HepG2 (cell line): Measurements from ENCODE around the gene APOL2. TPM values are rescaled to one million over a fixed set of nuclear protein-coding genes. Genes with fewer than 3 reads are reported as not detected.

Experiments
- BCL6 ChIP-seq: IDR thresholded peaks from 2 replicates; pipeline ENCODE4 v1.6.1; 2016; ENCODE audit warnings: missing genetic modification reagents, missing compliant biosample characterization
- GABPB1 ChIP-seq: IDR thresholded peaks from 2 replicates; pipeline ENCODE4 v1.6.1; 2016; ENCODE audit warnings: mild to moderate bottlenecking, missing genetic modification reagents, moderate library complexity, missing compliant biosample characterization
- GTF3A ChIP-seq: sonication (generic); formaldehyde crosslinking; conservative IDR thresholded peaks from 2 replicates; pipeline ENCODE4 v1.4.0; 2020; ENCODE audit warnings: mild to moderate bottlenecking, missing genetic modification reagents
- JUN ChIP-seq: sonication (generic); formaldehyde crosslinking; IDR thresholded peaks from 2 replicates; pipeline ENCODE4 v1.4.0; 2020; ENCODE audit warnings: mild to moderate bottlenecking, missing genetic modification reagents
- SOX5 ChIP-seq: IDR thresholded peaks from 2 replicates; pipeline ENCODE4 v1.6.1; 2016; ENCODE audit warnings: borderline replicate concordance
- SP4 ChIP-seq: sonication (generic); formaldehyde crosslinking; IDR thresholded peaks from 2 replicates; pipeline ENCODE4 v1.8.1; 2023; ENCODE audit warnings: mild to moderate bottlenecking, missing genetic modification reagents
- XRCC5 ChIP-seq: fragments of 200-400 bp; formaldehyde crosslinking; optimal IDR thresholded peaks from 2 replicates; pipeline ENCODE3; 2017; ENCODE audit warnings: mild to moderate bottlenecking, low read length
- ZNF124 ChIP-seq: sonication (generic); formaldehyde crosslinking; IDR thresholded peaks from 2 replicates; pipeline ENCODE4 v1.4.0; 2020; ENCODE audit warnings: missing genetic modification reagents
- ZNF501 ChIP-seq: sonication (generic); formaldehyde crosslinking; IDR thresholded peaks from 2 replicates; pipeline ENCODE4 v1.5.1; 2020; ENCODE audit warnings: mild to moderate bottlenecking, moderate library complexity, missing genetic modification reagents
- ZNF724P ChIP-seq: sonication (generic); formaldehyde crosslinking; IDR thresholded peaks from 2 replicates; pipeline ENCODE4 v1.8.0; 2022; ENCODE audit warnings: missing genetic modification reagents, borderline replicate concordance
- ZSCAN12 ChIP-seq: sonication (generic); formaldehyde crosslinking; IDR thresholded peaks from 2 replicates; pipeline ENCODE4 v1.9.0; 2021; ENCODE audit warnings: mild to moderate bottlenecking, missing genetic modification reagents
- polyA plus RNA-seq, 8 experiments: library from polyadenylated mRNA; depleted of rRNA in 3 of 8; stranded (reverse) in 7 of 8; unstranded in 1 of 8; fragments of >200 nt; fragmentation: Illumina TruSeq in 4 of 8; extraction: Trizol in 4 of 8; gene quantifications; 2 replicates each; pipeline versions ENCODE4 v1.2.1 to v1.2.3, GENCODE V29; 2011 to 2016; ENCODE audit warnings: low read depth in 4 of 8, missing spikeins in 1 of 8, mixed read lengths in 1 of 8; ENCODE audit not compliant: insufficient read depth in 1 of 8
- total RNA-seq, 5 experiments: library from RNA; depleted of rRNA; stranded (reverse); fragments of >200 nt; fragmentation: Illumina TruSeq; extraction: Trizol; gene quantifications; 2 replicates each; pipeline ENCODE4 v1.2.3, GENCODE V29; 2016; ENCODE audit warnings: low read depth in 1 of 5
- TF ChIP-seq, protein P1 (sequence below), 2 experiments: IDR thresholded peaks; 2 replicates each; pipeline ENCODE4 v1.6.1; 2011 to 2012; ENCODE audit warnings: low read length in 2 of 2, borderline replicate concordance in 1 of 2, low read depth in 1 of 2, mild to moderate bottlenecking in 1 of 2, moderate library complexity in 1 of 2
- TF ChIP-seq, protein P2 (sequence below): sonication (generic); formaldehyde crosslinking; IDR thresholded peaks from 2 replicates; pipeline ENCODE4 v1.9.0; 2022; ENCODE audit warnings: missing genetic modification reagents, mild to moderate bottlenecking, borderline replicate concordance
- TF ChIP-seq, protein P3 (sequence below): sonication (generic); formaldehyde crosslinking; IDR thresholded peaks from 2 replicates; pipeline ENCODE4 v1.4.0; 2020; ENCODE audit warnings: missing genetic modification reagents, borderline replicate concordance
- TF ChIP-seq, protein P4 (sequence below), 2 experiments: sonication (generic) in 1 of 2; formaldehyde crosslinking in 1 of 2; IDR thresholded peaks; 2 replicates each; pipeline versions ENCODE4 v1.4.0 to v1.6.1; 2016 to 2020; ENCODE audit warnings: borderline replicate concordance in 1 of 2, low read depth in 1 of 2, mild to moderate bottlenecking in 1 of 2, missing genetic modification reagents in 1 of 2

The APOL2 gene
- total and polyA plus RNA-seq, 2 of the 13 experiments (the other 11 are each of a cell fraction or from before 2014, with no cell fraction given): 28.7 to 51.2 TPM

DNA sequence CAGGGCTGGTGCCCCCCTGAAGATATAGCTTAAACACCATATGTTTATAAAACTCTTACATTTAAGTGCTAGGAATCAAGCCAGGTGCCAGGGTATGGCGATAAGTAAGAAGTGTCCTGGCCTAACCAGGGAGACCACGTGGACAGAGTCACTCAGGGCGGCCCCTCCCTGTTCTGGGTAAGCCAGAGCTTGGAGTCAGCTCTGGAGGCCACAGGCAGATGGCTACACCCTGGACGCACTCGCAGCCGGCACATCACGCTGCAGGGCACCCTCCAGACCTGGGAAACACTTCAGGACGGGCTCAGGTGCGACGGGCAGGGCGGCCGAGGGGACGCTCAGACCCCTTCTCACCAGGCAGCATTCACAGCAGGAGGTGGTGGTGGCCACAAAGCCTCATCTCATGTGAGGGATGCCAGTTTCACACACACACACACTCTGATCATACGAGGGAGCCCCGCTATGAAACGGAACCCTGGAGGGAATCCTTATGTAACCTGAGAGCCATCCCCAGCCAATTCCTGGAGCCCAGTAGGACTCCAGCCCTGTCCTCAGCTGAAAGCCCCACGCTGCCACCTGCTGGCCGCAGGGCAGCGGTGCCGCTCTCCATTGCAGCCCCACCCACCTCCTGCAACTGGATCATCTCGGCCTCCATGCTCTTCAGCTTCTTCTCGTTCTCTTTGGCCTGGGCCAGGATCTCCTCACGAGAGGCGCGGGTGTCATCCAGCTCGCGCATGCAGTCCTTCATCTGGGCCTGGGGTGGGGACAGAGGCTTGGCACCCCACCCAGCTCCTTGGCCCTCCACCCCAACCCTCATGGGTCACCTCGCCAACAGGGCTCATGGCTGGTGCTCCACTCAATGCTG is 47.0 kb upstream of the APOL2 start (continued):
- no peak for TF ChIP-seq ZNF124 (CRISPR knock-in tag)
- no peak for TF ChIP-seq SOX5 (CRISPR knock-in tag)
- TF ChIP-seq, protein P1, sequence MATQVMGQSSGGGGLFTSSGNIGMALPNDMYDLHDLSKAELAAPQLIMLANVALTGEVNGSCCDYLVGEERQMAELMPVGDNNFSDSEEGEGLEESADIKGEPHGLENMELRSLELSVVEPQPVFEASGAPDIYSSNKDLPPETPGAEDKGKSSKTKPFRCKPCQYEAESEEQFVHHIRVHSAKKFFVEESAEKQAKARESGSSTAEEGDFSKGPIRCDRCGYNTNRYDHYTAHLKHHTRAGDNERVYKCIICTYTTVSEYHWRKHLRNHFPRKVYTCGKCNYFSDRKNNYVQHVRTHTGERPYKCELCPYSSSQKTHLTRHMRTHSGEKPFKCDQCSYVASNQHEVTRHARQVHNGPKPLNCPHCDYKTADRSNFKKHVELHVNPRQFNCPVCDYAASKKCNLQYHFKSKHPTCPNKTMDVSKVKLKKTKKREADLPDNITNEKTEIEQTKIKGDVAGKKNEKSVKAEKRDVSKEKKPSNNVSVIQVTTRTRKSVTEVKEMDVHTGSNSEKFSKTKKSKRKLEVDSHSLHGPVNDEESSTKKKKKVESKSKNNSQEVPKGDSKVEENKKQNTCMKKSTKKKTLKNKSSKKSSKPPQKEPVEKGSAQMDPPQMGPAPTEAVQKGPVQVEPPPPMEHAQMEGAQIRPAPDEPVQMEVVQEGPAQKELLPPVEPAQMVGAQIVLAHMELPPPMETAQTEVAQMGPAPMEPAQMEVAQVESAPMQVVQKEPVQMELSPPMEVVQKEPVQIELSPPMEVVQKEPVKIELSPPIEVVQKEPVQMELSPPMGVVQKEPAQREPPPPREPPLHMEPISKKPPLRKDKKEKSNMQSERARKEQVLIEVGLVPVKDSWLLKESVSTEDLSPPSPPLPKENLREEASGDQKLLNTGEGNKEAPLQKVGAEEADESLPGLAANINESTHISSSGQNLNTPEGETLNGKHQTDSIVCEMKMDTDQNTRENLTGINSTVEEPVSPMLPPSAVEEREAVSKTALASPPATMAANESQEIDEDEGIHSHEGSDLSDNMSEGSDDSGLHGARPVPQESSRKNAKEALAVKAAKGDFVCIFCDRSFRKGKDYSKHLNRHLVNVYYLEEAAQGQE (IDR thresholded peaks at IDR 0.05; ENCODE audit: borderline replicate concordance in 1 of 2, low read depth in 1 of 2, low read length in 2 of 2): no peak
- TF ChIP-seq ZNF501 (CRISPR knock-in tag): 0 out of 2 replicates have a peak, but pooled peaks have one; percentile 1
- TF ChIP-seq ZSCAN12: no peak
- TF ChIP-seq BCL6 (CRISPR knock-in tag): peak; percentile 31; the same call in 1 of the 2 replicates
- TF ChIP-seq SP4 (CRISPR knock-in tag): 0 out of 2 replicates have a peak, but pooled peaks have one; percentile 16
- TF ChIP-seq, protein P2, sequence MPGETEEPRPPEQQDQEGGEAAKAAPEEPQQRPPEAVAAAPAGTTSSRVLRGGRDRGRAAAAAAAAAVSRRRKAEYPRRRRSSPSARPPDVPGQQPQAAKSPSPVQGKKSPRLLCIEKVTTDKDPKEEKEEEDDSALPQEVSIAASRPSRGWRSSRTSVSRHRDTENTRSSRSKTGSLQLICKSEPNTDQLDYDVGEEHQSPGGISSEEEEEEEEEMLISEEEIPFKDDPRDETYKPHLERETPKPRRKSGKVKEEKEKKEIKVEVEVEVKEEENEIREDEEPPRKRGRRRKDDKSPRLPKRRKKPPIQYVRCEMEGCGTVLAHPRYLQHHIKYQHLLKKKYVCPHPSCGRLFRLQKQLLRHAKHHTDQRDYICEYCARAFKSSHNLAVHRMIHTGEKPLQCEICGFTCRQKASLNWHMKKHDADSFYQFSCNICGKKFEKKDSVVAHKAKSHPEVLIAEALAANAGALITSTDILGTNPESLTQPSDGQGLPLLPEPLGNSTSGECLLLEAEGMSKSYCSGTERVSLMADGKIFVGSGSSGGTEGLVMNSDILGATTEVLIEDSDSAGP (CRISPR knock-in tag): no peak; the same call in 1 of the 2 replicates
- 0 out of 2 replicates have a peak, but pooled peaks have one; percentile 33 for TF ChIP-seq ZNF724P (CRISPR knock-in tag)
- TF ChIP-seq XRCC5: peak; percentile 77
- TF ChIP-seq, protein P3, sequence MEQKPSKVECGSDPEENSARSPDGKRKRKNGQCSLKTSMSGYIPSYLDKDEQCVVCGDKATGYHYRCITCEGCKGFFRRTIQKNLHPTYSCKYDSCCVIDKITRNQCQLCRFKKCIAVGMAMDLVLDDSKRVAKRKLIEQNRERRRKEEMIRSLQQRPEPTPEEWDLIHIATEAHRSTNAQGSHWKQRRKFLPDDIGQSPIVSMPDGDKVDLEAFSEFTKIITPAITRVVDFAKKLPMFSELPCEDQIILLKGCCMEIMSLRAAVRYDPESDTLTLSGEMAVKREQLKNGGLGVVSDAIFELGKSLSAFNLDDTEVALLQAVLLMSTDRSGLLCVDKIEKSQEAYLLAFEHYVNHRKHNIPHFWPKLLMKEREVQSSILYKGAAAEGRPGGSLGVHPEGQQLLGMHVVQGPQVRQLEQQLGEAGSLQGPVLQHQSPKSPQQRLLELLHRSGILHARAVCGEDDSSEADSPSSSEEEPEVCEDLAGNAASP (CRISPR knock-in tag): peak; percentile 50; the same call in 1 of the 2 replicates
- no peak for TF ChIP-seq GTF3A (CRISPR knock-in tag)
- TF ChIP-seq, protein P4, sequence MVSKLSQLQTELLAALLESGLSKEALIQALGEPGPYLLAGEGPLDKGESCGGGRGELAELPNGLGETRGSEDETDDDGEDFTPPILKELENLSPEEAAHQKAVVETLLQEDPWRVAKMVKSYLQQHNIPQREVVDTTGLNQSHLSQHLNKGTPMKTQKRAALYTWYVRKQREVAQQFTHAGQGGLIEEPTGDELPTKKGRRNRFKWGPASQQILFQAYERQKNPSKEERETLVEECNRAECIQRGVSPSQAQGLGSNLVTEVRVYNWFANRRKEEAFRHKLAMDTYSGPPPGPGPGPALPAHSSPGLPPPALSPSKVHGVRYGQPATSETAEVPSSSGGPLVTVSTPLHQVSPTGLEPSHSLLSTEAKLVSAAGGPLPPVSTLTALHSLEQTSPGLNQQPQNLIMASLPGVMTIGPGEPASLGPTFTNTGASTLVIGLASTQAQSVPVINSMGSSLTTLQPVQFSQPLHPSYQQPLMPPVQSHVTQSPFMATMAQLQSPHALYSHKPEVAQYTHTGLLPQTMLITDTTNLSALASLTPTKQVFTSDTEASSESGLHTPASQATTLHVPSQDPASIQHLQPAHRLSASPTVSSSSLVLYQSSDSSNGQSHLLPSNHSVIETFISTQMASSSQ (IDR thresholded peaks at IDR 0.05; ENCODE audit: low read depth): no peak
- TF ChIP-seq, protein P4 (CRISPR knock-in tag; IDR thresholded peaks at IDR 0.05; ENCODE audit: borderline replicate concordance): no peak
- TF ChIP-seq JUN (CRISPR knock-in tag): no peak
- TF ChIP-seq GABPB1 (CRISPR knock-in tag): 0 out of 2 replicates have a peak, but pooled peaks have one; percentile 19
